Neuron (in vitro differentiated cells): ENCODE measurements around the gene SLC2A4RG.

Source experiments
- H2AFZ ChIP-seq: one replicate; pipeline ENCODE4 v1.6.1; 2013; ENCODE audit warnings: low read depth, mild to moderate bottlenecking, inconsistent platforms, low read length, moderate library complexity
- H3K27me3 ChIP-seq: one replicate; pipeline ENCODE4 v1.6.1; 2013; ENCODE audit warnings: low read length; ENCODE audit not compliant: insufficient read depth
- H3K36me3 ChIP-seq: one replicate; pipeline ENCODE4 v1.6.1; 2013; ENCODE audit warnings: low read length; ENCODE audit not compliant: insufficient read depth
- H3K4me1 ChIP-seq: one replicate; pipeline ENCODE4 v1.6.1; 2013; ENCODE audit warnings: low read length; ENCODE audit not compliant: insufficient read depth
- H3K4me3 ChIP-seq: 2 replicates; pipeline ENCODE4 v1.5.1; 2013; ENCODE audit warnings: mild to moderate bottlenecking, low read length, moderate library complexity
- H3K9me3 ChIP-seq: one replicate; pipeline ENCODE4 v1.6.1; 2013; ENCODE audit warnings: low read length

Gene SLC2A4RG, protein sequence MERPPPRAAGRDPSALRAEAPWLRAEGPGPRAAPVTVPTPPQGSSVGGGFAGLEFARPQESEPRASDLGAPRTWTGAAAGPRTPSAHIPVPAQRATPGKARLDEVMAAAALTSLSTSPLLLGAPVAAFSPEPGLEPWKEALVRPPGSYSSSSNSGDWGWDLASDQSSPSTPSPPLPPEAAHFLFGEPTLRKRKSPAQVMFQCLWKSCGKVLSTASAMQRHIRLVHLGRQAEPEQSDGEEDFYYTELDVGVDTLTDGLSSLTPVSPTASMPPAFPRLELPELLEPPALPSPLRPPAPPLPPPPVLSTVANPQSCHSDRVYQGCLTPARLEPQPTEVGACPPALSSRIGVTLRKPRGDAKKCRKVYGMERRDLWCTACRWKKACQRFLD

DNA sequence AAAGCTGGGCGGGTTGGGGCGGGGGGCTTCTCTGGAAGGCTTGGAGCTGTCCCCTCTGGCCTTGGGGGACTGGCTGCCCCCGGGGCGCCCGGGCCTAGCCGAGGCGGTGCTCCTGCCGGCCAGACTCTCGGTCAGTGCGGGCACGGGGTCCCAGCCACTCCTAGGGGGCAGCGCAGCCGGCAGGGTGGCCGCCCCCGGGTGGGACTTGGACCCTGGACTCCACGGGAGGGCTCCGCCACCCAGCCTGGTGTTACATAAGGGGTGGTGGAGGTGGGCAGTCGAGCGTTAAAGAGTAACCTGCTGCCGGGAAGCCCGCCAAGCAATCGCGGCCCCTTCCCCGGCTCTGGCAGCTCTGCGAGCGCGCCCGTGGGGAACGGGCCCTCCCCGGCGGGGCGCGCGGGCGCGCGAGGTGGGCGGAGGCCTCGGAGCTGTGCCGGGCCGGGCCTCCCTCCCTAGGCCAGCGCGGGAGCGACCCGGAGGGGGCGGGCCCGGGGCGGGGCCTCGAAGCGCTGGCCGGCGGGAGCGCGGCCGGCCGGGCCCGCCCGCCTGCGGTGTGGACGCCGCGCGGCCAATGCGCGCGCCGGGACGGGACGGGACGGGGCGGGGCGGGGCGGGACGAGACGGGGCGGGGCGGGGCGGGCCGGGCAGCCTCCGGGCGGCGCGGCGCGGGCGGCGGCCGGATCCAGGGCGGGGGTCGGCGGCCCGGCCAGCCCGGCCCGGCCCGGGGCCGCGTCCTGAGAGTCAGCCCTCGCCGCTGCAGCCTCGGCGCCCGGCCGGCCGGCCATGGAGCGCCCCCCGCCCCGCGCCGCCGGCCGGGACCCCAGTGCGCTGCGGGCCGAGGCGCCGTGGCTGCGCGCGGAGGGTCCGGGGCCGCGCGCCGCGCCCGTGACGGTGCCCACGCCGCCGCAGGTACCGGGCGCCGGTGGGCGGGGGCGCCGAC is at the start of gene SLC2A4RG:
SLC2A4RG (plus strand) TSS at position 647 of the 940 bp plus-strand sequence; CDS start at position 784, 137 bp downstream.
- Histone ChIP-seq H2AFZ (peak within 1 kb of the TSS; percentile 65), H3K4me3 (peak within 1 kb of the TSS; percentile 81), H3K36me3 (peaks cover 44% of the 10 kb centered on the region), H3K27me3 (no peaks in the 10 kb centered on the region), H3K9me3 (no peaks in the 10 kb centered on the region), H3K4me1 (peaks cover 17% of the 10 kb centered on the region)

DNA sequence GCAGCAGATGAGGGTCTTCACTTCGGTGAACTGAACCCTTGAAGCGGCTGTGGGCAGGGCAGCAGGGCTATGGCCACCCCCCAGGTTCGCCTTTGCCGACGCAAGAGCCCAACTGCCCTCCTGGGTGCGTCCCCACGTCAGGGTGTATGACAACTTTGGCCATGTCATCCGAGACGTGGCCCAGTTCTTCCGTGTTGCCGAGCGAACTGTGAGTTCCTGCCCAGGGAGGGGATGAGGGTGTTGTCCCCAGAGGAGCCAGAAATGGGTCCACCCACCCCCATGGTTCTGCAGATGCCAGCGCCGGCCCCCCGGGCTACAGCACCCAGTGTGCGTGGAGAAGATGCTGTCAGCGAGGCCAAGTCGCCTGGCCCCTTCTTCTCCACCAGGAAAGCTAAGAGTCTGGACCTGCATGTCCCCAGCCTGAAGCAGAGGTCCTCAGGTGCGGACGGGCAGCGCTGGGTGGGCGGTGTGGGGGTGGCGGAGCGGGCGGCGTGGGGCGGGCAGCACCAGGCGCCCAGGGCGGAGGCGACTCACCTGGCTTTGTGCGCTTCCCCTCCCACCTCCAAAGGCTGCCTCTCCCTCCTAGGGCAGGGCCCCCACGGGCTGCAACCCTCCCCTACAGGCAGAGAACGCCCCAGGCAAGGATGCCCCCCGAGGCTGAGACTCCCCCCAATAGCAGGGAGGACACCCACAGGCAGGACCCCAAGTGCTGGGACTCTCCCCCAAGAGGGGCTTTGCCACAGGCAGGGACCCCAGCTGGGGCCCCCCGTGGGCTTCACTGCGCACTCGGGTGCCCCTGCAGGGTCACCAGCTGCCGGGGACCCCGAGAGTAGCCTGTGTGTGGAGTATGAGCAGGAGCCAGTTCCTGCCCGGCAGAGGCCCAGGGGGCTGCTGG is 49.3 kb upstream of the SLC2A4RG start:
- Histone ChIP-seq H3K36me3 (peaks cover 8% of the 10 kb centered on the region), H2AFZ (no peak overlapping the region), H3K27me3 (no peaks in the 10 kb centered on the region)

DNA sequence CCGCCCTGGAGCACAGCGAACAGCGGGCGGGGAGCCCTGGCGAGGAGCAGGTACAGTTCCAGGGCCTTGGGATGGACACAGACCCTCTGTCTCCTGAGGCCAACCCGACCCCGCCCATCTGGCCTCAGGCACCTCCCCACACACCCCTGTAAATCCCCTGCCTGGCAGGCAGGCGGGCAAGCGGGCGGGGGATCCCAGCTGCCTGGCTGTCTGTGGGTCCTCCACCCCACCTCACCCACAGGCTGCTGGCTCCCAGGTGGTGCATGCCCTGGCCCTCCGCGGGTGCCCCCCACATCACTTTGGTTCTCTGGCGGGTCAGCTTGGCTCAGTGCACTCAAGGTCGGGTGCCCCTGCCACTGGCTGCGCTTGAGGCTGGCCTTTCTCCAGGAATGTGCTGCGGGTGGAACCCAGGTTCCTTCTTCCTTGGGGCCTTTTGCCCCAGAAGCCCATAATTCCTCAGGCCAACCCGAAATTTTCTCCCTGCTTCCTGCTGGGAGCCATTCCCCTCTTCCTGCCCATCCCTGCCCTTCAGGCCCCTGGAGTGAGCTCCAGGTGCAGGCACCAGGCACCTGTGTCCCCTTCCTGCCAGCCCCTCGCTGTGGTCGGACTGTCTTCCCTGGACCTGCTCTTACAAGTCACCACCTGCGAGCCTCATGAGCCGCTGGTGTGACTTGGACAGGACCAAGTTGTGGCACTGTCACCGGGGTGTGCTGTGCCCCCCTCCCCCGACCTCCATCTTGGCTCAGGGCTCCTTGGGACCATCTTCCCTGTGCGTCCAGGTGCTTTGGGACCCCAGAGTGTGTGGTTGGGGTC is 48.5 kb upstream of the SLC2A4RG start:
- H3K27me3 ChIP-seq, result no peaks in the 10 kb centered on the region
- H2AFZ ChIP-seq, result no peak overlapping the region
- H3K4me1 ChIP-seq, result peaks cover 15% of the 10 kb centered on the region
- no peak overlapping the region for H3K4me3 ChIP-seq
- H3K36me3 ChIP-seq, result peaks cover 8% of the 10 kb centered on the region
- H3K9me3 ChIP-seq, result no peaks in the 10 kb centered on the region

More for the DNA sequence above, 49.3 kb upstream of the SLC2A4RG start:
- Histone ChIP-seq H3K4me1 (peaks cover 18% of the 10 kb centered on the region), H3K9me3 (no peaks in the 10 kb centered on the region), H3K4me3 (no peak overlapping the region)

DNA sequence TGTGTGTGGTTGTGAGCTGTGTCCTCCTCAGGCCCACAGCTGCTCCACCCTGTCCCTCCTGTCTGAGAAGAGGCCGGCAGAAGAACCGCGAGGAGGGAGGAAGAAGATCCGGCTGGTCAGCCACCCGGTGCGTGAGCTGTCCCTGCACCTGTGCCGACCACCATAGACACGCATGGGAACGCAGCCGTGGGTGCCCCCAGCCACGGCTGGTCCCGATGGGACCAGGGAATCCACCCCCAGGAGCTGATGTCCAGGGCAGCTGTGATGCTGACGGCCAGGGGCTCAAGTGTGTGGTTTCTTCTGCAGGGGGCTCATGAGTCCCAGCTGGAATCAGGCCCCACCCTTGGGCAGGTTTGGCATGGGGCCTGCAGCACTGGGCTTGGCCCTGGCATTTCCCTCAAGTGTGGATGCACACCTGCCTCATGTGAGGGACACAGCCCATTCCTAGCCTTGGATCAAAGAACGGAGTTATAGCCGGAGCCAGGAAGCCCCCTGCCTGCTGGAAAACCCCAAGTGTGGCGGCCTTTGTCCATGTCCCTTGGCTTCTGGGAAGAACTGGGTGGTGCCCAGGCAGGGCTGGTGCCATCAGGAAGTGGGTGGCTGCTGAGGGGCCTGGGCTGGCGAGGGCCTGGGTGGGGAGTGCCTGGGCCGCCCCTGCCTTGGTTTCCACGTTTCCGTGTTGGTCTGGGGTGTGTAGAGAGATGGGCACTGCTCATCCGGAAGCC is 47.7 kb upstream of the SLC2A4RG start:
- H3K9me3 ChIP-seq, result no peaks in the 10 kb centered on the region
- H3K27me3 ChIP-seq, result no peaks in the 10 kb centered on the region
- peaks cover 9% of the 10 kb centered on the region for H3K36me3 ChIP-seq
- no peak overlapping the region for H2AFZ ChIP-seq
- peaks cover 8% of the 10 kb centered on the region for H3K4me1 ChIP-seq
- H3K4me3 ChIP-seq, result no peak overlapping the region

DNA sequence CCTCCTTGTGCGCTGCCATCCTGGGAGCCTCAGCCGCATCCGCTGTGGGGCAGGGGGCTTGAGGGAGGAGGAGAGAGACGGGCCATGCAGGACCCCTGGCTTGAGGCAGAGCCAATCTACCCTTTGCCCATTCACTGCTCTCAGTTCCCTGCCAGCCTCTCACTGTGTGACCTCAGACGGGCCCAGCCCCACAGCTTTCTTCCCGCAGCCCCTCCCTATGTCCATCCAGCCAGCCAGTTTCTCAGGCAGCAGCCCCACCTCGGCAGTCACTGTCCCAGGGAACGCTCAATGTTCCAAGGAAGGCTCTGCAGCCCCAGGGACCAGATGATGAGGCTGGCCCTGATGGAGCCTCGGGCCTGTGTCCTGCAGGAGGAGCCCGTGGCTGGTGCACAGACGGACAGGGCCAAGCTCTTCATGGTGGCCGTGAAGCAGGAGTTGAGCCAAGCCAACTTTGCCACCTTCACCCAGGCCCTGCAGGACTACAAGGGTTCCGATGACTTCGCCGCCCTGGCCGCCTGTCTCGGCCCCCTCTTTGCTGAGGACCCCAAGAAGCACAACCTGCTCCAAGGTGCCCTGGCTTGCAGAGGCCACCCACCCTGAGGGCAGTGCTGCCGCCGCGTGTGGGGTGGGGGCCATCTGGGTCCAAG is 47.0 kb upstream of the SLC2A4RG start:
- Histone ChIP-seq H3K36me3 (peaks cover 11% of the 10 kb centered on the region), H2AFZ (no peak overlapping the region), H3K4me3 (no peak overlapping the region), H3K27me3 (no peaks in the 10 kb centered on the region), H3K4me1 (peaks cover under 1% of the 10 kb centered on the region), H3K9me3 (no peaks in the 10 kb centered on the region)

DNA sequence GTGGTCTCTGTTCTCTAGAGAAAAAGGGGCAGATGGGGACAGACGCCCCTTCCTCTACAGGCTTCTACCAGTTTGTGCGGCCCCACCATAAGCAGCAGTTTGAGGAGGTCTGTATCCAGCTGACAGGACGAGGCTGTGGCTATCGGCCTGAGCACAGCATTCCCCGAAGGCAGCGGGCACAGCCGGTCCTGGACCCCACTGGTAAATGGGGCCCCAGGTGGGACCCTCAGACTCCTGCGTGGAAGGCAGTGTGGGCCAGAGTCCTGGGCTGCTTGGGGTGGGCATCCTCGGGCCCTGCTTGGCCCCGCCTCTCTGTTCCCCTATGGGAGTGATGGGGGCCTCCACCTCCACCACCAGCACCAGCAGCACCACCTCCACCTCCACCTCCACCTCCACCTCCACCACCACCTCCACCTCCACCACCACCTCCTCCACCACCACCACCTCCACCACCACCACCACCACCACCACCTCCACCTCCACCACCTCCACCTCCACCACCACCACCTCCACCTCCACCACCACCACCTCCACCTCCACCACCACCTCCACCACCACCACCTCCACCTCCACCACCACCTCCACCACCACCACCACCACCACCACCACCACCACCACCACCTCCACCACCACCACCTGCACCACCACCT is 46.4 kb upstream of the SLC2A4RG start:
- no peaks in the 10 kb centered on the region for H3K9me3 ChIP-seq
- no peak overlapping the region for H3K4me3 ChIP-seq
- H2AFZ ChIP-seq, result no peak overlapping the region
- H3K27me3 ChIP-seq, result no peaks in the 10 kb centered on the region
- H3K36me3 ChIP-seq, result peaks cover 11% of the 10 kb centered on the region
- no peaks in the 10 kb centered on the region for H3K4me1 ChIP-seq

DNA sequence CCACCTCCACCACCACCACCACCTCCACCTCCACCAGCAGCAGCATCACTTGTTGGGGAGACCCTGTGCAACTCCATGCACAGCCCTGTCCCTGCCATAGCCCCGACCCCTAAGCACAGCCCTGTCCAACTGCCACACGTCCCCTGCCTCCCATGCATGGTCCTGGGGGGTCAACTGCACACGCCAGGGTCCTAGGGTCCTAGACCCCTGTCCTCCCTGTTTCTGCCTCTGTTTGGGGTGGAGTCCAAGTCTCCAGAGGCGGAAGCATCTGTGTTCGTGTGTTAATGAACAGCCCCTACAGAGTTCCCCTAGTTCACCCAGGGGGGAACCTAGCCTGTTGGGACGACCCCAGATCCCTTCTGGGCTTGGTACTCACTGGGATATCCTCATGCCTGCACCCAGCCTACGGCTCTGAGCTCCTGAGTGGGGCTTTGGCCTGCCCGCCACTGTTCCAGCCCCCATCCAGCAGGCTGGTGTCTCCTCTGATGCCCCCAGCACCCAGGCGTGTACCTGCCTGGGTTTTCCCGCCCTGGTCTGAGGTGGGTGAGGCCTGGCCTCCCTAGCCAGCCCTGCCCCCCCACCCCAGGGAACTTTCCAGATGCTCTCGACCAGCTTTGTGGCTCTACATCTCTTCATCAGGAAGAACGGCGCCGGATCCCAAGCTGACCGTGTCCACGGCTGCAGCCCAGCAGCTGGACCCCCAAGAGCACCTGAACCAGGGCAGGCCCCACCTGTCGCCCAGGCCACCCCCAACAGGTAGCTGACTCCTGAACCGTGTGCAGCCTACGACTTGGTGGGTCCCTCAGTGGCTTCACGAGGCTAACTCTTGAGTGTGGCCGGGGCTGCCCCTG is 45.6 kb upstream of the SLC2A4RG start:
- H3K27me3 ChIP-seq, result no peaks in the 10 kb centered on the region
- no peaks in the 10 kb centered on the region for H3K9me3 ChIP-seq
- H3K4me3 ChIP-seq, result no peak overlapping the region
- no peaks in the 10 kb centered on the region for H3K4me1 ChIP-seq
- peaks cover 11% of the 10 kb centered on the region for H3K36me3 ChIP-seq
- no peak overlapping the region for H2AFZ ChIP-seq

DNA sequence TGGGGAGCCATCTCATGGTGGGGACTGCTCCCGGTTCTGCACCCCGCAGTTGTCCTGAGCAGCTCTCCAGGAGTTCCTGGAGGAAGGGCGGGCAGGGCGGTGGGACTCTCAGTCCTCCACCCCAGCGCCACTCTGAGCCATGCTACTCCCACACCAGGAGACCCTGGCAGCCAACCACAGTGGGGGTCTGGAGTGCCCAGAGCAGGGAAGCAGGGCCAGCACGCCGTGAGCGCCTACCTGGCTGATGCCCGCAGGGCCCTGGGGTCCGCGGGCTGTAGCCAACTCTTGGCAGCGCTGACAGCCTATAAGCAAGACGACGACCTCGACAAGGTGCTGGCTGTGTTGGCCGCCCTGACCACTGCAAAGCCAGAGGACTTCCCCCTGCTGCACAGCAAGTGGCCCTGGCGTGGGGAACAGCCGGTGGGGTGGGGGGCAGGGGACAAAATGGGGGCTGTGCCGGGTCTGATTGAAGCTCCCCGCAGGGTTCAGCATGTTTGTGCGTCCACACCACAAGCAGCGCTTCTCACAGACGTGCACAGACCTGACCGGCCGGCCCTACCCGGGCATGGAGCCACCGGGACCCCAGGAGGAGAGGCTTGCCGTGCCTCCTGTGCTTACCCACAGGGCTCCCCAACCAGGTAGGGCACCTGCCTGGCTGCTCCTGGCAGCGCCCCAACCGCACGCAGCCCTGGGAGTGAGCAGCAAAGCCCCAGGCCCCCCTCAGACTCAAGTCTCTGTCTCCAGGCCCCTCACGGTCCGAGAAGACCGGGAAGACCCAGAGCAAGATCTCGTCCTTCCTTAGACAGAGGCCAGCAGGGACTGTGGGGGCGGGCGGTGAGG is 44.8 kb upstream of the SLC2A4RG start:
- H3K27me3 ChIP-seq, result no peaks in the 10 kb centered on the region
- no peak overlapping the region for H3K4me3 ChIP-seq
- H3K9me3 ChIP-seq, result no peaks in the 10 kb centered on the region
- H3K4me1 ChIP-seq, result peaks cover 4% of the 10 kb centered on the region
- no peak overlapping the region for H2AFZ ChIP-seq
- peaks cover 11% of the 10 kb centered on the region for H3K36me3 ChIP-seq

DNA sequence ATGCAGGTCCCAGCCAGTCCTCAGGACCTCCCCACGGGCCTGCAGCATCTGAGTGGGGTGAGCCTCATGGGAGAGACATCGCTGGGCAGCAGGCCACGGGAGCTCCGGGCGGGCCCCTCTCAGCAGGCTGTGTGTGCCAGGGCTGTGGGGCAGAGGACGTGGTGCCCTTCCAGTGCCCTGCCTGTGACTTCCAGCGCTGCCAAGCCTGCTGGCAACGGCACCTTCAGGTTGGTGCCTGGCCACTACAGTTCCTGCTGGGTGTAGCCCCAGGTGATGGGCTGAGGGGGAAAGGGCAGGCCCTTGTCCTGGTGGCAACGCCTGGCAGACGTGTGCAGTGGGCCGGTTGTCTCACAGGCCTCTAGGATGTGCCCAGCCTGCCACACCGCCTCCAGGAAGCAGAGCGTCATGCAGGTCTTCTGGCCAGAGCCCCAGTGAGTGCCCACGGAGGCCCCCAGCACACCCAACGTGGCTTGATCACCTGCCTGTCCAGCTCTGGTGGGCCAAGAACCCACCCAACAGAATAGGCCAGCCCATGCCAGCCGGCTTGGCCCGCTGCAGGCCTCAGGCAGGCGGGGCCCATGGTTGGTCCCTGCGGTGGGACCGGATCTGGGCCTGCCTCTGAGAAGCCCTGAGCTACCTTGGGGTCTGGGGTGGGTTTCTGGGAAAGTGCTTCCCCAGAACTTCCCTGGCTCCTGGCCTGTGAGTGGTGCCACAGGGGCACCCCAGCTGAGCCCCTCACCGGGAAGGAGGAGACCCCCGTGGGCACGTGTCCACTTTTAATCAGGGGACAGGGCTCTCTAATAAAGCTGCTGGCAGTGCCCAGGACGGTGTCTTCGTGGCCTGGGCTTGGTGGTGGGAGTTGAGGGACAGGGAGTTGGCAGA is 43.9 kb upstream of the SLC2A4RG start:
- H3K4me1 ChIP-seq, result peaks cover 6% of the 10 kb centered on the region
- H3K36me3 ChIP-seq, result peaks cover 14% of the 10 kb centered on the region
- no peak overlapping the region for H2AFZ ChIP-seq
- no peaks in the 10 kb centered on the region for H3K27me3 ChIP-seq
- H3K9me3 ChIP-seq, result no peaks in the 10 kb centered on the region
- no peak overlapping the region for H3K4me3 ChIP-seq
